ENCODE measurements around the gene ARHGAP23.
"Not testable (repeated sequence)": the region's sequence is repeated elsewhere in the genome, so short reads cannot be mapped to it uniquely, and the experiment has no call there.

ARHGAP23 gene

DNA sequence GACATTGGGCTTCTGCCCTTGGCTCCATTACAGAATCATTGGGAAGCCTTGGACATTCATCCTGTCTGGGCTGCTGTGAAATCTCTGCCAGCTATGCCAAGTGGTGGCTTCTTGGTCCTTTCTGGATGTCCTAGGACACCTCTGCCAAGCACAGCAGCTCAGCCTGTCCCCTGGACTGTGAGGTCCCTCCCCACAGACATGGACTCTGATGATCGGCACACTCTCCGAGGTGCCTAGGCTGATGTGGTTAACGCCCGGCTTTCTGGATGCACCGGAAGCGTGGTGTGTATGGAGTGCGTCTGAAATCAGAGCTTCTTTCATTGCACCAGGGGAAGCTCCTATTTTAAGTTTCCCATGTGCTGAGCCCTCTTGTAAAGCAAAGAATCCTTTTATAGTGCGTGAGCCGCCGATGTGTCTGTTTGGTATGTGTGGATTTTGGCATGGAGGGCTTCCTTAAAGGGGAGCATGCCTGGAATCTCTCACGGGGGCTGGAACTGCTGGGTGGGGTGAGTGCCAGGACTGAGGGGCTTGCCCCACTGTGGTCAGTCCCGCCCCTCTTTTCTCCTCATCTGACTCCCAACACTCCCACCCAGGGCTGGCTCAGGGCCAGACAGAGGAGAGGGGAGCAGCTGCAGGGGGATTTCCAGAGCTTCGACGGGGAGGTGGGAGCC is 7.0 kb upstream of the ARHGAP23 start:
- no peak for DNase-seq

DNA sequence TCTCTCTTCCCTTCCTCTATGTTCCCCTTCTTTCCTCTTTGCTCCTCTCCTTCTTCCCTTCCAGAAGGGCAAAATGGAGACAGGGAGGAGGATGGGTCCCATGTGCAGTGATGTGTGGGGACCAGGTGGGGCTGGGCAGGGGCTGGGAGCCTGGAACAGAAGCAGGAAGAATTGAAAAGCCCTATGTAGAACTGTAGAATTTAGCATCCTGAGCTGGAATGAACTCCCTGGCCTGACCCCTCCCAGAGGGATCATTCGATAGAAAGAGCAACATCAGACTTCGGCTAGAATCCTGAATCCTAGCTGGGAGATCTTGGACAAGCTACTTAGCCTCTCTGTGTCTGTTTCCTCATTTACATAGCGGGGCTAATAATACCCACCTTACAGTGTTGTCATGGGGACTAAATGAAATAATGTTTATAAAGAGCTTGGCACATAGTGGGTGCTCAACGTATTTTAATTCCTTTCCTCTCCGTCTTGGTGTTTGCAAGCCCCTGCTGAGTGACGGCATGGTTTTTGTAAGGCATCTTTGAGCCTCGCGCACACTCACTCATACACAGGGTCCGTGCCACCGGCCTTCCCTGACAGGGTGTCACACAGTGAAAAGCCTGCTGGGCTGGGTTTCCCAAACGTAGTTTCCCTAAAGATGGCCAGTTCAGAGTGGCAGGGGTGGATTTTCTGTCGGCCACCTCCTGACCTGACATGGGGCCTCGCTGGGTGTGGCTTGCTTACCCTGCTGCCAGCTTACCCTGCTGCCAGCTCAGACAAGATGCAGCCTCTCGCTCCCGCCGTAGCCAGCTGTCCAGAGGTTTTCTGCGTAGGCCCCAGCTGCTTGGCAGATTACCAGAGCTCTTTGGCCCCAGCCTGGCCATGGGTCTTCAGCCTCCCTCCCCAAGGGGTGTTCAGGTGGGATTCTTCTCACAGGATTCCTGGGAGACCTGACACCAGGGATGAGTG is 6.1 kb upstream of the ARHGAP23 start:
- peak; percentile 38 for DNase-seq

GRCh38 chr17:38424297-38424972 is 3.8 kb upstream of the ARHGAP23 start:
- no peak for DNase-seq

GRCh38 chr17:38425031-38425430 is 3.2 kb upstream of the ARHGAP23 start:
- no peak for DNase-seq

GRCh38 chr17:38425744-38426143 is 2.5 kb upstream of the ARHGAP23 start:
- no peak for DNase-seq

GRCh38 chr17:38426441-38426840 is 1.8 kb upstream of the ARHGAP23 start:
- DNase-seq = no peak

DNA sequence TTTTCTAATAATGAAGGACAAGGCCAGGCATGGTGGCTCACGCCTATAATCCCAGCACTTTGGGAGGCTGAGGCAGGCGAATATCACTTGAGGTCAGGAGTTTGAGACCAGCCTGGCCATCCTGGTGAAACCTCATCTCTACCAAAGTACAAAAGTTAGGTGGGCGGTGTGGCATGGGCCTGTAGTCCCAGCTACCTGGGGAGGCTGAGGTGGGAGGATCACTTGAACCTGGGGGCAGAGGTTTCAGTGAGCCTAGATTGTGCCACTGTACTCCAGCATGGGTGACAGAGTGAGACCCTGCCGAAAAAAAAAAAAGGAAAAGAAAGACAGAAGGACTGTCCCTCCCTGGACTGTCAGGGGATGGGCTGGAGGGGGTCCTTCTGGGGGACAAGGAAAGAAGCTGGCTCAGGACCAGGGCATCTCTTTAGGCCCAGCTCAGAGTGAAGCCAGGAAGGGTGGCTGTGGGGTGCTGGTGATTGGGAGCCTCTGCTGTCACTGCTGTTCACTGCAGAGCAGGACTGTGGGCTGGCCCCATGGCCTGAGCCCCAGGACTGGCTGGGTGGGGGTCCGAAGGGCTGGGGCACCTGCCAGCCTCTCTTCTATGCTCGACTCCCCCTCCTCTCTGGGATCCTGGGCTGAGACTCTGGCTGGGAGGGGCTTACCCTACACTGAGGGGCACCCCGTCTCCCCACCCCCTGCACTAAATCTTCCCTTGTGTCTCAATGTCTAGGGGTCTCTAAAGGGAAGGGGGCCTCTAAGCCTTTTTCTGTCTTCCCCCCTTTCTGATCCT is 909 bp upstream of the ARHGAP23 start:
- no peak for DNase-seq

DNA sequence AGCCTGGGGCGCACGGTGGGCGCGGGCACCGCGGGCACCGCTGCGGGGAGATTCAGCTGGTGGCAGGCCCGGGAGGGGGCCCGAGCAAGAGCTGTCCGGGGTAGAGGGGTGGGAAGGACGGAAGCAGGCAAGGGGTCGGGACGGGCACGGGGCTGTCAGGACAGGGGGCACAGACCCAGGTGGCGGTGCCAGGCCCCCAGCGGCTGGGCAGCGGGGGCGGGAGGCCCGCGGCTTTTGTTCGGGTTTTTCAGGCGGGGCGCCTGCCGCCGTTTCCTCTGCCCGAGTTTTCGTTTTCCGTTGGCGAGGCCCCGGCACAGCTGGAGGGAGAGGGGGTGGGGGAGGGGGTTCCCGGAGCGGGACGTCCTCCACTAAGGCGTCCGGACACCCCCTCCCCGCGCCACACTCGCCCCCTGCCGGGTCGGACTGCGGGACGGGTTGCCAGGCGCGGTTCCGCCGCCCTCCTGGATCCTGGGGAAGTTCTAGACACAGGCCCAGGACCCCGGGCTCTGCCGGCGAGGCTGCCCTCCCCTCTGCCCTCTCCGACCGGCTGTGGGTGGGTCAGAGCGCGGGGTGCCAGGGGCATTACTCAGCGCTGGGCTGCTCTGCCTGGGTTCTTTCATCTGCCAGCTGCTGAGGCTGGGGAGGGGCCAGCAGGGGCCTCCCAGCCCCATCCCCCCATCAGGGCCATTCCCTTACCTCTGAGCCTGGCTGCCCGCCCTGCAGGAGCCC is 543 bp downstream of the ARHGAP23 start:
- DNase-seq = peak; percentile 55

- DNase-seq = no peak
These were observed 1.3 kb downstream of the ARHGAP23 start for GRCh38 chr17:38429476-38430100.

DNA sequence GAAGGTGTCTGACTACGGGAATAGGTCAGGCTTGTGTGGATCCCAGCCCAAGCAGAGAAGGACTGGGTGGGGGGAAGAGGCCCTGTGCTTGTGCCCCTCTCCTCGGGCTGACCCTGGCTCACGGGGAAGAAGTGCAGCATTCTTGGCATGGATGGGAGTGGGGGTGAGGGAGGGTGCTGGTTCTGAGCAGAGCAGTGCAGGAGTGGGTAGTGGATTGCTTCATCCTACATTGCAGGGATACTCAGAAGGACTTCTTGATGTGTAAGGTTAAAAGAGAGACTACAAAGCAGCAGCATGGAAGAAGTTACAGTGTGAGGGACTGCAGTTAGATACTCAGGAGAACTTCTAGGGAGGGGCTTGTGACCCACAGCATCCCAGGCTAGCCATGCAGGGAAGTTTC is 2.1 kb downstream of the ARHGAP23 start:
- DNase-seq = no peak

DNA sequence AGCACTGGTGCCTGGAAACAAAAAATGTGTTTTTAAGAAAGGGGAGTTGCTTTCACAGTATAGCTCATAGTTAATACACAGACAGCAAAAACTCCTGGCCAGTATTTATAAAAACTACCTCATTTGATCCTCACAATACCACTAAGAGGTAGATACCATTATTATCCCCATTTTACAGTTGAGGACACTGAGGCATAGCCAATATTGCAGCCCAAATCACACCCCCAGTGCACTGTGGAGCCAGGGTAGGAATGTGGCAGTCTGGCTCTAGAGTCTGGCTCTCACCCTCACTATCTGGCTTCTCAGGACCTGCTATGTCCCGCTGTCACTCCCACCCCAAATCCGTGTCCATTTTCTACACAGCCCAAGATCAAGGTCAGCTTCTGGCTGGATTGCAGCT is 2.6 kb downstream of the ARHGAP23 start:
- no peak for DNase-seq

GRCh38 chr17:38431346-38432145 is 3.3 kb downstream of the ARHGAP23 start:
- DNase-seq = no peak

DNA sequence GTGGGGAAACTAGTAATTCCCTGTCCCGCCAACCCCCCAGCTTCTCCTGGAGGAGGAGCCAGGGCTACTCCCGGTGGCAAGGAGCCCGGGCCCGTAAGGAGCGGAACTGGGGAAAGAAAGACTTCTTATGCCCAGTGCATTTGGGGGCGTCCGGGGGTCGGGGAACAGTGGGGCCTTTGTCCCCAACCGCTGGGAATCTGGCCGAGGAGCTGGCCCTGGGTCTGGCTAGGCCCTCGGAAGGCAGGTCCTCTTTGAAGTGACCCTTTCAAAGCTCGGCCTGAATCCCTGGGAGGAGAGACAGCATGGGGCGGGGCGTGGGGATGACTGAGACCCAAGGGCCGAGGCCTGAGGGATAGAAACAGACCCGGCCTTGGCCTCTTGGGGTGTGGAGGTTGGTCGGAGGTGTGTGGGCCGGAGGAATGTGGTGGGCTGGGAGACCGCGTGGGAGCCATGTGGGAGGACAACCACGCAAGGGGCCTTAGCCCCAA is 6.0 kb downstream of the ARHGAP23 start:
- no peak for DNase-seq

DNA sequence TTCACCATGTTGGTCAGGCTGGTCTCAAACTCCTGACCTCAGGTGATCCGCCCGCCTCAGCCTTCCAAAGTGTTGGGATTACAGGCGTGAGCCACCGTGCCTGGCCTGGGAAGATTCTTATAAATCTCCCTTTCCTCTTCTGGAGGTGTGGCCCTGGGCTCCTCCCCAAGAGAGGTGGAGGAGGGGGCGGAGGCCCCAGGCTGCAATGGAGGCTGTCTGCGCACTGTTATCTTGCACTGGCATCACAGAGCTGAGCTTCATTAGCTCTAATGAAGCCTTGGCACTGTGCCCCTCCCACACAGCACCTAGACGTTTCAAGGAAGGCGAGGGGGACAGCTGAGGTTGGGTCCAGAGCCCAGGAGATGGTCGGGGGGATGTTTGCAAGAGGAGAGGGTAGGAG is 7.5 kb downstream of the ARHGAP23 start:
- DNase-seq = no peak

DNA sequence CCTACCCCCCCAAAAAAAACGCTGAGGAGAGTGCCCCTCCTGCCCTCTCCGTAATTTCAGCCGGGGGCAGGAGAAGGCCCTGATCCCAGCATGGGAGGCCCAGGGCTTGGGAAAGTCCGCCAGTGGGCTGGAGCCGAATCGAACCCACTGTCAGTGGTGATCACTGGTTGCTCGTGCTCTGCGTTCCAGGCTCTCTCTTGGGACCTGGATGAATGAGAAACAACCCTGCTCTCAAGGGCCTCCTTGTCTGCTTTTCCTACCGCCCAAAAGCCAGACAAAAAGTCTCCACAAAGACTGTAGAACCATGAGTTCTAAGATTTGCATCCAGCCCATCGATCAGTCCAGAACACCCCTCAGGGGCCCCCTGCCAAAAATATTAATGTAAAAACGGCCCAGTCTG is 8.1 kb downstream of the ARHGAP23 start:
- no peak for DNase-seq

GRCh38 chr17:38437313-38437712 is 9.0 kb downstream of the ARHGAP23 start:
- not testable (repeated sequence) for DNase-seq

GRCh38 chr17:38439436-38439835 is 11.2 kb downstream of the ARHGAP23 start:
- no peak for DNase-seq

DNA sequence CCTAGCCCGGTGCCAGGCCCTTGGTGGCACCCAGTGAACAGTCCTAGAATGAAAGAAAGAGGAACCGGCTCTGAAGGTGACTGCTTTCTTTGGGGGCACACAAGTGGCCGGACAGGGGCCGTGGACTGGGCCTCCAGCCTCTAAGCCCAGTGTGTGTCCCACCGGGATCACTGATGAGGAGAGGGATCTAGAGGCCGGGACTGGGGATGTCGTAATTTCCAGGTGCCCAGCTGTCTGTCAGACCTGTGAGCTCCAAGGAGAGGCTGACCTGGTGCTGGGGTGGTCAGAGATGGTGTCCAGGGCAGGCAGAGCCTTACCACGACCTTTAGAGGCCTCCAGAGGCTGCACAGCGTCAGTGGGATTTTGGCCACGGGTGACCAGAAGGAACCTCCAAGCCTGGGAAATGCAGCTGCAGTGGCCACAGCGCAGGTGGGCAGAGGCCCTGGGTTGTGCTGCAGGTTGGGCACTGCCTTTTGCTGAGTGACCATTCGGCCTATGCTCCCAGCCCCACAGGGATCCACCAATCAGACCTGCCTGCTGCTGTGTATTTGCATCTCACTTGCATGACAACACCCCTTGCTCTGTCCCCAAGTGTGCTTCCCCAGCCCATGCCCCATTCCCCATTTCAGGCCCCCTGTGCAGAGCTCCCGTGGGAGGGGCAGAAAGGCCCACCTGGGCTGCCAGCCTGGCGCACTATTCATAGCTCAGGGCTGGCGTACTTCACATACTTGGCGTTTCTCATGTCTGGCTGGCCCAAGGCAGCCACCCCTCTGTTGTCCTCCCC is 12.5 kb downstream of the ARHGAP23 start:
- no peak for DNase-seq

GRCh38 chr17:38441429-38442061 is 13.3 kb downstream of the ARHGAP23 start:
- no peak for DNase-seq
